HL-60 (cell line): ENCODE measurements around the gene TRPC4AP.

Experiments
- POLR2AphosphoS5 ChIP-seq: IDR thresholded peaks from 2 replicates; pipeline ENCODE4 v1.6.1; 2012; ENCODE audit warnings: low read depth
- TF ChIP-seq, protein P1 (sequence below): IDR thresholded peaks from one replicate; pipeline ENCODE4 v1.5.1; 2011; ENCODE audit warnings: low read length, control low read depth, inconsistent platforms; ENCODE audit not compliant: insufficient read depth
- TF ChIP-seq, protein P2 (sequence below): IDR thresholded peaks from 2 replicates; pipeline ENCODE4 v1.6.1; 2012; ENCODE audit warnings: low read depth; ENCODE audit not compliant: insufficient replicate concordance

DNA sequence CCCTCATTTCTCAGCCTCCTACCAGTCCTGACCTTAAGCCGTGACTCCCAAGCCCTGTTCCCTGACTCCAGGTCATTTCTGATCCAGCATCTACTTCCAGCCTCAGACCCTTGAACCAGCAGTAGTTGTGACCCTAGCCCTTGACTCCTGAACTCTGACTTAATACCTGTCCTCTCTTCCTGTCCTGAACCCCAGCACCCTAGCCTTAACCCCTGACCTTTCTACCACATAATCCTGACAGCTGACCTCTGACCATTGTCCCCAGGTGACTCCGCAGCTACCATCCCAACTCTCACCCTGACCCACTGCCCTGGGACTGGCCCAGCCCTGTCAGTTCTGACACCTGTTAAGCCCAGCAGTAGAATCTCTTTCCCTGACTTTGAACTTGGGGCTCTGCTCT, 94.8 kb downstream of the TRPC4AP start:
- TF ChIP-seq, protein P1, sequence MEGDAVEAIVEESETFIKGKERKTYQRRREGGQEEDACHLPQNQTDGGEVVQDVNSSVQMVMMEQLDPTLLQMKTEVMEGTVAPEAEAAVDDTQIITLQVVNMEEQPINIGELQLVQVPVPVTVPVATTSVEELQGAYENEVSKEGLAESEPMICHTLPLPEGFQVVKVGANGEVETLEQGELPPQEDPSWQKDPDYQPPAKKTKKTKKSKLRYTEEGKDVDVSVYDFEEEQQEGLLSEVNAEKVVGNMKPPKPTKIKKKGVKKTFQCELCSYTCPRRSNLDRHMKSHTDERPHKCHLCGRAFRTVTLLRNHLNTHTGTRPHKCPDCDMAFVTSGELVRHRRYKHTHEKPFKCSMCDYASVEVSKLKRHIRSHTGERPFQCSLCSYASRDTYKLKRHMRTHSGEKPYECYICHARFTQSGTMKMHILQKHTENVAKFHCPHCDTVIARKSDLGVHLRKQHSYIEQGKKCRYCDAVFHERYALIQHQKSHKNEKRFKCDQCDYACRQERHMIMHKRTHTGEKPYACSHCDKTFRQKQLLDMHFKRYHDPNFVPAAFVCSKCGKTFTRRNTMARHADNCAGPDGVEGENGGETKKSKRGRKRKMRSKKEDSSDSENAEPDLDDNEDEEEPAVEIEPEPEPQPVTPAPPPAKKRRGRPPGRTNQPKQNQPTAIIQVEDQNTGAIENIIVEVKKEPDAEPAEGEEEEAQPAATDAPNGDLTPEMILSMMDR = no peak
- no peak for TF ChIP-seq POLR2AphosphoS5
- TF ChIP-seq, protein P2, sequence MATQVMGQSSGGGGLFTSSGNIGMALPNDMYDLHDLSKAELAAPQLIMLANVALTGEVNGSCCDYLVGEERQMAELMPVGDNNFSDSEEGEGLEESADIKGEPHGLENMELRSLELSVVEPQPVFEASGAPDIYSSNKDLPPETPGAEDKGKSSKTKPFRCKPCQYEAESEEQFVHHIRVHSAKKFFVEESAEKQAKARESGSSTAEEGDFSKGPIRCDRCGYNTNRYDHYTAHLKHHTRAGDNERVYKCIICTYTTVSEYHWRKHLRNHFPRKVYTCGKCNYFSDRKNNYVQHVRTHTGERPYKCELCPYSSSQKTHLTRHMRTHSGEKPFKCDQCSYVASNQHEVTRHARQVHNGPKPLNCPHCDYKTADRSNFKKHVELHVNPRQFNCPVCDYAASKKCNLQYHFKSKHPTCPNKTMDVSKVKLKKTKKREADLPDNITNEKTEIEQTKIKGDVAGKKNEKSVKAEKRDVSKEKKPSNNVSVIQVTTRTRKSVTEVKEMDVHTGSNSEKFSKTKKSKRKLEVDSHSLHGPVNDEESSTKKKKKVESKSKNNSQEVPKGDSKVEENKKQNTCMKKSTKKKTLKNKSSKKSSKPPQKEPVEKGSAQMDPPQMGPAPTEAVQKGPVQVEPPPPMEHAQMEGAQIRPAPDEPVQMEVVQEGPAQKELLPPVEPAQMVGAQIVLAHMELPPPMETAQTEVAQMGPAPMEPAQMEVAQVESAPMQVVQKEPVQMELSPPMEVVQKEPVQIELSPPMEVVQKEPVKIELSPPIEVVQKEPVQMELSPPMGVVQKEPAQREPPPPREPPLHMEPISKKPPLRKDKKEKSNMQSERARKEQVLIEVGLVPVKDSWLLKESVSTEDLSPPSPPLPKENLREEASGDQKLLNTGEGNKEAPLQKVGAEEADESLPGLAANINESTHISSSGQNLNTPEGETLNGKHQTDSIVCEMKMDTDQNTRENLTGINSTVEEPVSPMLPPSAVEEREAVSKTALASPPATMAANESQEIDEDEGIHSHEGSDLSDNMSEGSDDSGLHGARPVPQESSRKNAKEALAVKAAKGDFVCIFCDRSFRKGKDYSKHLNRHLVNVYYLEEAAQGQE = no peak
